GM12875 (cell line): ENCODE results near the gene RNH1.

Experiments
- H3K4me3 ChIP-seq: one replicate; pipeline ENCODE4 v1.5.1; 2011; ENCODE audit warnings: low read depth, low read length, control low read depth
- TF ChIP-seq, protein P1 (sequence below): IDR thresholded peaks from 2 replicates; pipeline ENCODE4 v1.5.1; 2011; ENCODE audit warnings: low read depth, mild to moderate bottlenecking, control low read depth, inconsistent platforms, low read length, moderate library complexity, borderline replicate concordance; ENCODE audit not compliant: insufficient read depth

RNH1 gene

GRCh38 chr11:503179-503981 lies 3.7 kb downstream of the RNH1 start:
- peak overlapping the region; percentile 23 for H3K4me3 ChIP-seq
- TF ChIP-seq, protein P1, sequence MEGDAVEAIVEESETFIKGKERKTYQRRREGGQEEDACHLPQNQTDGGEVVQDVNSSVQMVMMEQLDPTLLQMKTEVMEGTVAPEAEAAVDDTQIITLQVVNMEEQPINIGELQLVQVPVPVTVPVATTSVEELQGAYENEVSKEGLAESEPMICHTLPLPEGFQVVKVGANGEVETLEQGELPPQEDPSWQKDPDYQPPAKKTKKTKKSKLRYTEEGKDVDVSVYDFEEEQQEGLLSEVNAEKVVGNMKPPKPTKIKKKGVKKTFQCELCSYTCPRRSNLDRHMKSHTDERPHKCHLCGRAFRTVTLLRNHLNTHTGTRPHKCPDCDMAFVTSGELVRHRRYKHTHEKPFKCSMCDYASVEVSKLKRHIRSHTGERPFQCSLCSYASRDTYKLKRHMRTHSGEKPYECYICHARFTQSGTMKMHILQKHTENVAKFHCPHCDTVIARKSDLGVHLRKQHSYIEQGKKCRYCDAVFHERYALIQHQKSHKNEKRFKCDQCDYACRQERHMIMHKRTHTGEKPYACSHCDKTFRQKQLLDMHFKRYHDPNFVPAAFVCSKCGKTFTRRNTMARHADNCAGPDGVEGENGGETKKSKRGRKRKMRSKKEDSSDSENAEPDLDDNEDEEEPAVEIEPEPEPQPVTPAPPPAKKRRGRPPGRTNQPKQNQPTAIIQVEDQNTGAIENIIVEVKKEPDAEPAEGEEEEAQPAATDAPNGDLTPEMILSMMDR, result no peak

DNA sequence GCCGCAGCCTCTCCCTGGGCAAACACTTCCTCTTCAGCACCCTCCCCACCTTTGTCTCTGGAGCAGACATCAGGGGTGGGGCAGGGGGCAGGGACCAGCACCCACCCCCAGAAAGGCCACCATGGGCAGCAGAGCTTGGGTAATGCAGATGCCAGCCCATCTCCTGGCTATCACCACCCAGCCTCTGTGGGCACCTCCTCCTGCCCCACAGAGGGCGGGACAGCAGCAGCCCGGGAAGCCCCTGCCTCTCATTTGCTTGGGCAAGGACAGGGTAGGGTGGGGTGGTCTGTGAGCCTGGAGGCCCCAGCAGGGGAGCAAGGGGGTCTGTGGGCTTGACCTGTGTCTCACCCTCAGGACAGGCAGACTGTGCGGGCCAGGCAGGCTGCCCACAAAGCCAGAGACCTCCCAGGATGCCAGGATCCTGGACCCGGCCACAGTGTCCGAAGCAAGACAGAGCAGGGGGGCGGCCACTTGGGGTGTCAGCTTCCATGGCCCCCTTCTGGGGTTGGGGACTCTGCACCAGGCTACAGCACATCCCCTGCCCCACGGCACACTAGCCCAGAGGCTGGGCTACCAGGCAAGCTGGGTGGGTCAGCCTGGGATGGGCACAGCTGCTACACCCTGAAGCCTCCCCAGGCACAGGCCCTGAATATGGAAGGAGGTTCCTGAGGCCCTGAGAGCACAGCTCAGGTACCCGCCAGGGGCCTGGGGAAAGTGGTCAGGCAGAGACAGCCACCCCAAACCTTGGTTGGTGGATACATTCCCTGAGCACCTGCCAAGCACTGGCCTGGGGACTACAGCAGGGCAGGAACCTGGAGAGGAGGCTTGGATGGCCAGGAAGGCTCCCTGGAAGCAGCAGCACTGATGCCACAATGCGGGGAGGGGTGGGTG lies 4.5 kb downstream of the RNH1 start:
- no peak overlapping the region for H3K4me3 ChIP-seq
- TF ChIP-seq, protein P1, result no peak

DNA sequence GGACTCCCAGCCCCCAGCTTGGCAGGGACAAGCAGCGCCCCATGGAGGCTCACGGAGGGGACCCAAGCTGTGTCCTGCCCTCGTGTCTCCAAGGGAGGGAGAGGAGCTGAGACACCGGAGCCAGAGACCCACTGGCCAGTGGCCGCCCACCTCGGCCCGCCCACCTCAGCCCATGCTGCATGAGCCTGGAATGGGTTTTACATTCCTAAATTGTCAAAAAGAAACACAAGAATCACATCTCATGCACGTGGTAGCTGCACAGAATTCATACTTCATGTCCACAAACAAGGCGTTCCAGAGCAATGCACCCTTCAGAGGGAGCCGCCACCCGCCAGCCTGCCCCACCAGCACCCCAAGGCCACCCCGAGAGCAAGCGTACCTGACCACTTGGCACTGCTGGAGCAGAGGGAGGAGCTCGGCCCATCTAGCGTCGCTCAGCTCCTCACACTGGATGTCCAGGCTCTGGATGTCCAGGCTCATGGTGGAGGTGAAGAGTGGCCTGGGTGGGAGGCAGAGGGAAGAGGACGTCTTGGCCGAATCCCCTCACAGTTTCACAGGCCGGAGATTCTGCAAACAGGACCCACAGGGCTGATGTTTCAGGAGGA lies 5.3 kb downstream of the RNH1 start:
- H3K4me3 ChIP-seq, result no peak overlapping the region
- TF ChIP-seq, protein P1, result no peak

GRCh38 chr11:501001-501682 lies 5.9 kb downstream of the RNH1 start:
- TF ChIP-seq, protein P1, result no peak
- no peak overlapping the region for H3K4me3 ChIP-seq

DNA sequence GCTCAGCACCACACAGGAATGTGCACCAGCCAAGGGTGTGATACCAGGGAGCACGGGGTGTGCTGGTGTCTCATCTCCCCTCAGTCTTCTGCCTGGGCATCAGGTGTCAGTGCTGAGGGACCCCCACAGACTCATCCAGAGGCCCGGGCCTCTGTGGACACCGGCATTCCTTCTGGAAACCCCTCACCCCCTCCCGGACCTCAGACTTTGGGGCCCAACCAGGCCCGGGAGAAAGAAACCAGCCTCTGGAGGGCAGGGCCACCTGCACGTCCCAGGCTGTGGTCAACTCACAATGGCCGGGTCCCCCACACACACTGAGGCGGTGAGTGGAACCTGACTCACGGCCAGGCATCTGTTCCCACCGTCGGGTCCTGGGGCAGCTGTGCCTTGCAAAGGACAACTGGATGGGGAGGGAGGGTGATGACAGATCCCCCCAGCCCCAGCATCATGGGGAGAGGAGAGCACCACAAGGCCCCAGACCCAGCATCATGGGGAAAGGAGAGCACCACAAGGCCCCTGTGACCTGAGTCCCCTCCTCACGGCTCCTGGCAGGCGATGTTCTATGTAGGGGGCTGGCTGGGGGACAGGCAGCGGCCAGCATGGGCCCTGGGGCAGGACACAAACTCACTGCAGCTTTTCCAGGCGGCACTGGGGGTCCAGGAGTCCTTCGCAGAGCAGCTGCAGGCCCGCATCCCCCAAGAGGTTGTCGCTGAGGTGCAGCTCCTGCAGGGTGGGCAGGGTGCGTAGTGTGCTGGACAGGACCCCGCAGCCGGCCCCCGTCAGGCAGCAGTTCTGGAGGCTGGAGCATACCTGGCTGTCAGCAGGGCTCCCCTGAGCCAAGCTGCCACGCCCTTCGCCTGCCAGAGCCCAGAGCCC lies 7.6 kb downstream of the RNH1 start:
- H3K4me3 ChIP-seq, result no peak overlapping the region
- TF ChIP-seq, protein P1, result no peak

DNA sequence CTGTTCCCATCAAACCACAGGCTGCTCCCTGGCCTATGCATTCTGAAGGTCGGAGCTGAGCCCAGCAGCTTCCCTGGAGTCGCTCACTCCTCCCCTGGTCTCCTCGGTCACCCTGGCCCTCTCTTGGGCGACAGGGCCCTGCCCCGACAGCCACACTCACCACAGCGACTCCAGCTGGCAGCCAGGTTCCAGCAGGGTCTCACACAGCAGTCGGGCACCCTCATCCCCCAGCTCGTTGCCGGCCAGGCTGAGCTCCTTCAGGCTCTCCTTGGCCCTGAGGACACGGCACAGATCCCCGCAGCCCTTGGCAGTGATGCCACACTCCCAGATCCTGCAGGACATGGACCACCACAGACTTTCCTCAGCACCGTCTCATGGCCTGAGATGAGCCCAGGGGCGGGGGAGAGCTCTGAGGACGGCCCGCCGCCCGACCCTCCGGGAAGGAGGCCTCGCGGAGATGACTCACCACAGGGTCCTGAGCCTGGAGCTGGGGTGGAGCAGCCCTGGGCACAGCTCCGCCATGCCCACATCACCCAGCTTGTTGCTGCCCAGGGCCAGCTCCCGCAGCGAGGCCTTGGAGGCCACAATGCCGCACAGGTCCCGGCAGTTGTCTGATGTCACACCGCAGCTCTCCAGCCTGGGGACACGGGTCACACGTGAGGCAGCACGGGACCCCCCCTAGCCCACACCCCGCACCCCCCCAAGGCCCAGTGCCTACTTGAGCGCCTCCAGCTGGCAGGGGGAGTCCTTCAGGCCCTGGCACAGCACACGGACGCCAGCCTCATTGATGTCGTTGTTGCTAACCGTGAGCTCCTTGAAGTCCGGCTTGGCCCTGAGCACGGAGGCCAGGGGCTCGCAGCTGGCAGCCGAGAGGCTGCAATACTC lies 8.5 kb downstream of the RNH1 start:
- TF ChIP-seq, protein P1, result no peak
- no peak overlapping the region for H3K4me3 ChIP-seq
